ENCODE measurements around the gene ZFC3H1. TPM values are rescaled to one million over a fixed set of nuclear protein-coding genes. Genes with fewer than 3 reads are reported as not detected.

Gene ZFC3H1
- total RNA-seq, 3 donors from 2014 or later, result 79.2 to 92.9 (median 88.5) TPM

- no peak for TF ChIP-seq POLR2AphosphoS5 (IDR thresholded peaks at IDR 0.05)
- no peak for TF ChIP-seq POLR2A (IDR thresholded peaks at IDR 0.05)
- TF ChIP-seq, protein P1, sequence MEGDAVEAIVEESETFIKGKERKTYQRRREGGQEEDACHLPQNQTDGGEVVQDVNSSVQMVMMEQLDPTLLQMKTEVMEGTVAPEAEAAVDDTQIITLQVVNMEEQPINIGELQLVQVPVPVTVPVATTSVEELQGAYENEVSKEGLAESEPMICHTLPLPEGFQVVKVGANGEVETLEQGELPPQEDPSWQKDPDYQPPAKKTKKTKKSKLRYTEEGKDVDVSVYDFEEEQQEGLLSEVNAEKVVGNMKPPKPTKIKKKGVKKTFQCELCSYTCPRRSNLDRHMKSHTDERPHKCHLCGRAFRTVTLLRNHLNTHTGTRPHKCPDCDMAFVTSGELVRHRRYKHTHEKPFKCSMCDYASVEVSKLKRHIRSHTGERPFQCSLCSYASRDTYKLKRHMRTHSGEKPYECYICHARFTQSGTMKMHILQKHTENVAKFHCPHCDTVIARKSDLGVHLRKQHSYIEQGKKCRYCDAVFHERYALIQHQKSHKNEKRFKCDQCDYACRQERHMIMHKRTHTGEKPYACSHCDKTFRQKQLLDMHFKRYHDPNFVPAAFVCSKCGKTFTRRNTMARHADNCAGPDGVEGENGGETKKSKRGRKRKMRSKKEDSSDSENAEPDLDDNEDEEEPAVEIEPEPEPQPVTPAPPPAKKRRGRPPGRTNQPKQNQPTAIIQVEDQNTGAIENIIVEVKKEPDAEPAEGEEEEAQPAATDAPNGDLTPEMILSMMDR (IDR thresholded peaks at IDR 0.05), result no peak
- peak overlapping the region; percentile 82 to 91 (median 82) for H3K4me3 ChIP-seq
- no peak overlapping the region for H3K27ac ChIP-seq
- H3K36me3 ChIP-seq, result no peaks in the 10 kb centered on the region
- no peaks in the 10 kb centered on the region for H3K27me3 ChIP-seq
- no peaks in the 10 kb centered on the region for H3K9me3 ChIP-seq
- no peak for DNase-seq (ENCODE audit: low spot score in 2 of 2)
- H3K4me1 ChIP-seq, result peaks cover 0 to 10% of the 10 kb centered on the region in 2 donors
- intact Hi-C loops (cut with DNase I; ENCODE audit: low total_unique reads), result no loop called here
These were observed 1.6 kb downstream of the ZFC3H1 start for GRCh38 chr12:71661977-71662530.

- TF ChIP-seq, protein P1 (IDR thresholded peaks at IDR 0.05), result no peak
- no peak for TF ChIP-seq POLR2AphosphoS5 (IDR thresholded peaks at IDR 0.05)
- TF ChIP-seq POLR2A (IDR thresholded peaks at IDR 0.05), result no peak
- Histone ChIP-seq H3K27me3 (no peaks in the 10 kb centered on the region), H3K36me3 (no peaks in the 10 kb centered on the region), H3K27ac (no peak overlapping the region), H3K4me1 (peaks cover 0 to 9% of the 10 kb centered on the region in 2 donors), H3K9me3 (no peaks in the 10 kb centered on the region), H3K4me3 (no peak overlapping the region)
- intact Hi-C loops (cut with DNase I; ENCODE audit: low total_unique reads), result no loop called here
- no peak for DNase-seq (ENCODE audit: low spot score in 2 of 2)
These were observed 6.9 kb downstream of the ZFC3H1 start for GRCh38 chr12:71656740-71657139.

- intact Hi-C loops (cut with DNase I; ENCODE audit: low total_unique reads), result no loop called here
- H3K36me3 ChIP-seq, result no peaks in the 10 kb centered on the region
- H3K4me1 ChIP-seq, result peaks cover 0 to 7% of the 10 kb centered on the region in 2 donors
- no peaks in the 10 kb centered on the region for H3K9me3 ChIP-seq
- H3K27me3 ChIP-seq, result no peaks in the 10 kb centered on the region
- DNase-seq (ENCODE audit: low spot score in 2 of 2), result no peak
- TF ChIP-seq, protein P1 (IDR thresholded peaks at IDR 0.05), result no peak
- TF ChIP-seq POLR2AphosphoS5 (IDR thresholded peaks at IDR 0.05), result no peak
- TF ChIP-seq POLR2A (IDR thresholded peaks at IDR 0.05), result no peak
- H3K27ac ChIP-seq, result no peak overlapping the region
- H3K4me3 ChIP-seq, result no peak overlapping the region
These were observed 7.7 kb downstream of the ZFC3H1 start for GRCh38 chr12:71655907-71656306.

GRCh38 chr12:71655495-71655894 lies 8.2 kb downstream of the ZFC3H1 start:
- no peak for TF ChIP-seq POLR2AphosphoS5 (IDR thresholded peaks at IDR 0.05)
- TF ChIP-seq, protein P1 (IDR thresholded peaks at IDR 0.05), result no peak
- no peak for TF ChIP-seq POLR2A (IDR thresholded peaks at IDR 0.05)
- peaks cover 0 to 7% of the 10 kb centered on the region in 2 donors for H3K4me1 ChIP-seq
- no peak for DNase-seq (ENCODE audit: low spot score in 2 of 2)

GRCh38 chr12:71654200-71654599 lies 9.4 kb downstream of the ZFC3H1 start:
- Histone ChIP-seq H3K27me3 (no peaks in the 10 kb centered on the region), H3K9me3 (no peaks in the 10 kb centered on the region), H3K27ac (no peak overlapping the region), H3K4me3 (no peak overlapping the region), H3K4me1 (peaks cover 0 to 7% of the 10 kb centered on the region in 2 donors), H3K36me3 (no peaks in the 10 kb centered on the region)
- TF ChIP-seq, protein P1 (IDR thresholded peaks at IDR 0.05), result no peak
- TF ChIP-seq POLR2AphosphoS5 (IDR thresholded peaks at IDR 0.05) (no peak), POLR2A (IDR thresholded peaks at IDR 0.05) (no peak)
- no peak for DNase-seq (ENCODE audit: low spot score in 2 of 2)
- intact Hi-C loops (cut with DNase I; ENCODE audit: low total_unique reads), result no loop called here

More at GRCh38 chr12:71655495-71655894, 8.2 kb downstream of the ZFC3H1 start:
- H3K27me3 ChIP-seq, result no peaks in the 10 kb centered on the region
- intact Hi-C loops (cut with DNase I; ENCODE audit: low total_unique reads), result no loop called here
- no peaks in the 10 kb centered on the region for H3K36me3 ChIP-seq
- no peaks in the 10 kb centered on the region for H3K9me3 ChIP-seq
- no peak overlapping the region for H3K27ac ChIP-seq
- no peak overlapping the region for H3K4me3 ChIP-seq

All from breast epithelium (tissue), 4 donors.